Smooth muscle cell (in vitro differentiated cells): ENCODE data around the gene ADARB2. TPM values are rescaled to one million over a fixed set of nuclear protein-coding genes. Genes with fewer than 3 reads are reported as not detected.

Experiments used
- DNase-seq: peaks from one replicate; lab custom pipeline; 2025; ENCODE audit not compliant: unreplicated experiment; lab: John Stamatoyannopoulos, UW
- H2AFZ ChIP-seq: fragments of 200-600 bp; sonication (generic); 2 replicates; pipeline ENCODE4 v1.6.0; 2016; ENCODE audit warnings: antibody characterized with exemption, low read depth, mild to moderate bottlenecking
- H3F3A ChIP-seq: fragments of 200-600 bp; sonication (generic); 2 replicates; pipeline ENCODE4 v1.6.0; 2017; ENCODE audit warnings: antibody characterized with exemption, low read depth
- H3K27ac ChIP-seq: fragments of 200-600 bp; sonication (generic); 2 replicates; pipeline ENCODE4 v1.5.1; 2016; ENCODE audit warnings: low read depth, mild to moderate bottlenecking
- H3K27me3 ChIP-seq: fragments of 200-600 bp; sonication (generic); 2 replicates; pipeline ENCODE4 v1.6.1; 2016; ENCODE audit warnings: low read depth, mild to moderate bottlenecking
- H3K36me3 ChIP-seq: fragments of 200-600 bp; sonication (generic); 2 replicates; pipeline ENCODE4 v1.5.1; 2016; ENCODE audit warnings: low read depth
- H3K4me1 ChIP-seq: fragments of 200-600 bp; sonication (generic); 2 replicates; pipeline ENCODE4 v1.5.1; 2016; ENCODE audit warnings: low read depth
- H3K4me2 ChIP-seq: fragments of 200-600 bp; sonication (generic); 2 replicates; pipeline ENCODE4 v1.6.0; 2016; ENCODE audit warnings: mild to moderate bottlenecking
- H3K4me3 ChIP-seq: fragments of 200-600 bp; sonication (generic); 2 replicates; pipeline ENCODE4 v1.5.1; 2016; ENCODE audit warnings: mild to moderate bottlenecking
- H3K79me2 ChIP-seq: fragments of 200-600 bp; sonication (generic); 2 replicates; pipeline ENCODE4 v1.6.0; 2016; ENCODE audit warnings: low read depth, mild to moderate bottlenecking
- H3K9ac ChIP-seq: fragments of 200-600 bp; sonication (generic); 2 replicates; pipeline ENCODE4 v1.6.0; 2016; ENCODE audit warnings: low read depth
- H3K9me3 ChIP-seq: fragments of 200-600 bp; sonication (generic); replicated peaks from 2 replicates; pipeline ENCODE4 v1.5.1; 2016; ENCODE audit warnings: low read depth
- H4K20me1 ChIP-seq: fragments of 200-600 bp; sonication (generic); 2 replicates; pipeline ENCODE4 v1.6.0; 2016; ENCODE audit warnings: low read depth
- WGBS: methylation state at CpG from one replicate; pipeline ENCODE4 v1.1.7; 2016; ENCODE audit warnings: low lambda C conversion rate; 5-methylcytosine and 5-hydroxymethylcytosine counted together
- polyA plus RNA-seq: library from polyadenylated mRNA; unstranded; fragments of >200 nt; fragmentation: Nextera tagmentation; extraction: Ambion mirVana; gene quantifications from 2 replicates; pipeline ENCODE4 v1.2.1, GENCODE V29; 2016
- total RNA-seq: library from RNA; depleted of rRNA; stranded (reverse); fragments of >200 nt; gene quantifications from 2 replicates; pipeline ENCODE4 v1.2.3, GENCODE V29; 2014
- TF ChIP-seq, protein P1 (sequence below): fragments of 200-600 bp; sonication (generic); IDR thresholded peaks from 2 replicates; pipeline ENCODE4 v1.5.1; 2017; ENCODE audit warnings: borderline replicate concordance, mild to moderate bottlenecking, antibody characterized with exemption; ENCODE audit not compliant: insufficient read depth, poor library complexity, severe bottlenecking

Gene ADARB2
- total and polyA plus RNA-seq, 2 experiments from 2014 or later, result 0.13 to 0.39 TPM

DNA sequence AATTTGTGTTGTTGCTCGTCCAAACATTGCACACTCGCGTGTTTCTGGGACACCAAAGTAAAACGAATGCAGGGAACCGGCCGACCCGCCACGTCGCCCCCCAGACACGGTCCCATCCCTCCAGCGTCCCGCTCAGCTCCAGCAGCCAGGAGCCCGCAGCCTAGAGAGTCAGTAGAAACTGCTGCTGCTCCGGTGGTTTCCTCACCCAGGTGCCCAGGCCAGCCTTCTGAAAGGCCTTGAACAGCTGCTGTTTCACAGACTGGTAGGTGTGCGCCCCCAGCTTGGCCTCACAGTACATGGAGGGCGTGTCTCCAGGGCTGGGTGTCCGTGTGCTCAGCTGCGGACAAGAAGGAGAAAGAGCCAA, 554.3 kb downstream of the ADARB2 start:
- no peak overlapping the region for H3K9ac ChIP-seq
- no peak overlapping the region for H3K4me3 ChIP-seq
- H3K79me2 ChIP-seq, result no peaks in the 10 kb centered on the region
- no peaks in the 10 kb centered on the region for H3K27me3 ChIP-seq
- 89% methylated on average over 18 of the region's 18 CpGs for WGBS
- H3K4me2 ChIP-seq, result no peak overlapping the region
- H3K9me3 ChIP-seq, result no peaks in the 10 kb centered on the region
- no peaks in the 10 kb centered on the region for H3F3A ChIP-seq
- H2AFZ ChIP-seq, result no peak overlapping the region
- DNase-seq, result no peak
- H3K36me3 ChIP-seq, result no peaks in the 10 kb centered on the region
- no peaks in the 10 kb centered on the region for H3K4me1 ChIP-seq
- TF ChIP-seq, protein P1, sequence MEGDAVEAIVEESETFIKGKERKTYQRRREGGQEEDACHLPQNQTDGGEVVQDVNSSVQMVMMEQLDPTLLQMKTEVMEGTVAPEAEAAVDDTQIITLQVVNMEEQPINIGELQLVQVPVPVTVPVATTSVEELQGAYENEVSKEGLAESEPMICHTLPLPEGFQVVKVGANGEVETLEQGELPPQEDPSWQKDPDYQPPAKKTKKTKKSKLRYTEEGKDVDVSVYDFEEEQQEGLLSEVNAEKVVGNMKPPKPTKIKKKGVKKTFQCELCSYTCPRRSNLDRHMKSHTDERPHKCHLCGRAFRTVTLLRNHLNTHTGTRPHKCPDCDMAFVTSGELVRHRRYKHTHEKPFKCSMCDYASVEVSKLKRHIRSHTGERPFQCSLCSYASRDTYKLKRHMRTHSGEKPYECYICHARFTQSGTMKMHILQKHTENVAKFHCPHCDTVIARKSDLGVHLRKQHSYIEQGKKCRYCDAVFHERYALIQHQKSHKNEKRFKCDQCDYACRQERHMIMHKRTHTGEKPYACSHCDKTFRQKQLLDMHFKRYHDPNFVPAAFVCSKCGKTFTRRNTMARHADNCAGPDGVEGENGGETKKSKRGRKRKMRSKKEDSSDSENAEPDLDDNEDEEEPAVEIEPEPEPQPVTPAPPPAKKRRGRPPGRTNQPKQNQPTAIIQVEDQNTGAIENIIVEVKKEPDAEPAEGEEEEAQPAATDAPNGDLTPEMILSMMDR, result no peak
- no peaks in the 10 kb centered on the region for H4K20me1 ChIP-seq
- H3K27ac ChIP-seq, result no peak overlapping the region

DNA sequence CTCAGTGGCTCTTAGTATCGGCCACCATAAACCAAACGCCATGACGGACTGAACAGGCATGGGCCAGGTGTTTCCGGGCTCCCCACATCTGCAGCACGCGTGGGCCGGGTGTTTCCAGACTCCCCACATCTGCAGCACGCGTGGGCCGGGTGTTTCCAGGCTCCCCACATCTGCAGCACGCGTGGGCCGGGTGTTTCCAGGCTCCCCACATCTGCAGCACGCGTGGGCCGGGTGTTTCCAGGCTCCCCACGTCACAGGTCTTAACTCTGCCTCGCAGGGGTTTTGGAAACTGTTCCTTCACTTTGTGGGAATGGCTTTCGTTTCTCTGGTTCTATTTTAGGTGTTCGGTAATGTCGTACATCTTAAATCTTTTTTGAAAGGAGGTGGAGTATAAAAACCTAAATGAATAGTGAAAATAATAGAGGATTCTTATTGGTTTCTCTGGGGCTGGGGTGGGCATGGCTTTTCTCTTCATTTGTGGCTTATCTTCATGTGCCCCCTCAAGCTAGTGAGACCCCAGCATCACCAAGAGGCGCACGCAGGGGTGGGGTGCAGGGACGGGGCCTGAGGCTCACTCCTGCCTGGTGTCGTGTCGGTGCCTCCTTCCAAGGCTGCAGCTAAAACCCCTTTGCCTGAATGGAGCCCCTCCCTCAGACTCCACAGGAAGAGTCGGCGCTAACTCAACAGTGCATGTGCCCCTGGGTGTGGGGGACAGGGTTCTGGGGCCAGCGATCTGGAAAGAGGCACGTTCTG, 554.9 kb downstream of the ADARB2 start:
- Histone ChIP-seq H3K27me3 (no peaks in the 10 kb centered on the region), H3K9ac (no peak overlapping the region), H3K4me2 (no peak overlapping the region), H3K4me1 (no peaks in the 10 kb centered on the region), H3K4me3 (no peak overlapping the region), H3K27ac (no peak overlapping the region), H3F3A (no peaks in the 10 kb centered on the region), H2AFZ (no peak overlapping the region), H3K79me2 (no peaks in the 10 kb centered on the region), H4K20me1 (no peaks in the 10 kb centered on the region), H3K9me3 (no peaks in the 10 kb centered on the region), H3K36me3 (no peaks in the 10 kb centered on the region)
- TF ChIP-seq, protein P1, result no peak
- WGBS, result 93% methylated on average over 30 of the region's 30 CpGs
- DNase-seq, result no peak

DNA sequence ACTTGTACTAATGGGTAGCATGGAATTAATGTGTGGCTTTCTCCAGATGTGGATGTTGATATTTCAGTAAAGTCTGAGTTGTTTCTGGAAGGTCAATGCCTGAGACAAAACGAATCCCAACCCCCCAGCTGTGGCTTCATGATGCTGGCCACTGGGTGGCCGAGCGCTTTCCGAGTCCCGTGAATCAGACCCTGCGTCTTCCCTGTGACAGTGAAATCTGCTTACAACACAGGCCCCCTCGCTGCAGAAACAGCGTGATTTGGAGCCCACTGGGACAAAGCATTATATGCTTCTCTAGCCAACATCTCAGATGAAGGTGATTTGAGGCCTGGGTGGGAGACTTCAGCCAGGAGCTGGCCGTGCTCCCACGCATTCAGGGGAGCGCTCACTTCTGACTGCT, 556.5 kb downstream of the ADARB2 start:
- Histone ChIP-seq H3K9ac (no peak overlapping the region), H2AFZ (no peak overlapping the region), H3F3A (no peaks in the 10 kb centered on the region), H3K4me1 (no peaks in the 10 kb centered on the region), H4K20me1 (no peaks in the 10 kb centered on the region), H3K27me3 (no peaks in the 10 kb centered on the region), H3K4me2 (no peak overlapping the region), H3K79me2 (no peaks in the 10 kb centered on the region), H3K27ac (no peak overlapping the region), H3K4me3 (no peak overlapping the region), H3K9me3 (no peaks in the 10 kb centered on the region), H3K36me3 (no peaks in the 10 kb centered on the region)
- no peak for DNase-seq
- TF ChIP-seq, protein P1, result no peak
- WGBS, result 55% methylated on average over 11 of the region's 11 CpGs
